Measurements from ENCODE around the gene SNRPA1.
A peak's percentile ranks its signal among the peaks of the same experiment; 100 is the strongest.
"Not testable (repeated sequence)": the region's sequence is repeated elsewhere in the genome, so short reads cannot be mapped to it uniquely, and the experiment has no call there.

SNRPA1 gene

GRCh38 chr15:101293122-101293521 is 1.9 kb downstream of the SNRPA1 start:
- no peak for DNase-seq (ENCODE audit: low spot score)

GRCh38 chr15:101288905-101289513 is 6.0 kb downstream of the SNRPA1 start:
- DNase-seq (ENCODE audit: low spot score) = peak; percentile 62

GRCh38 chr15:101287342-101287741 is 7.7 kb downstream of the SNRPA1 start:
- not testable (repeated sequence) for DNase-seq (ENCODE audit: low spot score)

GRCh38 chr15:101286471-101287114 is 8.5 kb downstream of the SNRPA1 start:
- no peak for DNase-seq (ENCODE audit: low spot score)

GRCh38 chr15:101283931-101284330 is 11.1 kb downstream of the SNRPA1 start:
- no peak for DNase-seq (ENCODE audit: low spot score)

GRCh38 chr15:101280007-101280406 is 15.0 kb downstream of the SNRPA1 start:
- no peak for DNase-seq (ENCODE audit: low spot score)

GRCh38 chr15:101277943-101278564 is 17.0 kb downstream of the SNRPA1 start:
- DNase-seq (ENCODE audit: low spot score) = no peak

GRCh38 chr15:101277038-101277822 is 17.8 kb downstream of the SNRPA1 start, which contains the start of gene SELENOS:
Gene SELENOS, minus strand, starts transcription at chr15:101277485. Its CDS starts 68 bp downstream, at chr15:101277417.
- DNase-seq (ENCODE audit: low spot score) = peak; percentile 96

GRCh38 chr15:101276501-101277037 is 18.5 kb downstream of the SNRPA1 start:
- peak; percentile 33 for DNase-seq (ENCODE audit: low spot score)

GRCh38 chr15:101275018-101275417 is 20.0 kb downstream of the SNRPA1 start:
- DNase-seq (ENCODE audit: low spot score) = no peak

GRCh38 chr15:101273534-101273933 is 21.5 kb downstream of the SNRPA1 start:
- DNase-seq (ENCODE audit: low spot score) = no peak

- DNase-seq (ENCODE audit: low spot score) = no peak
Observed at GRCh38 chr15:101272584-101272983, 22.5 kb downstream of the SNRPA1 start.

GRCh38 chr15:101269479-101270223 is 25.4 kb downstream of the SNRPA1 start:
- no peak for DNase-seq (ENCODE audit: low spot score)

GRCh38 chr15:101267320-101268104 is 27.5 kb downstream of the SNRPA1 start:
- DNase-seq (ENCODE audit: low spot score) = peak; percentile 91

GRCh38 chr15:101266787-101267186 is 28.3 kb downstream of the SNRPA1 start:
- DNase-seq (ENCODE audit: low spot score) = no peak

GRCh38 chr15:101266034-101266433 is 29.0 kb downstream of the SNRPA1 start:
- DNase-seq (ENCODE audit: low spot score) = peak; percentile 44

GRCh38 chr15:101264911-101265641 is 30.0 kb downstream of the SNRPA1 start:
- DNase-seq (ENCODE audit: low spot score) = no peak

- DNase-seq (ENCODE audit: low spot score) = no peak
Observed at GRCh38 chr15:101264011-101264410, 31.0 kb downstream of the SNRPA1 start.

- DNase-seq (ENCODE audit: low spot score) = no peak
Observed at GRCh38 chr15:101262551-101262950, 32.5 kb downstream of the SNRPA1 start.

Data from AG20443 (cell line).